HG02970 (cell line): ENCODE measurements around the gene TMEM255B.

Experiments used
- ATAC-seq: cut with Tn5 transposase; IDR thresholded peaks from one replicate; pipeline ENCODE4 v1.9.1; 2021; ENCODE audit warnings: mild to moderate bottlenecking, moderate library complexity, moderate number of reproducible peaks; ENCODE audit not compliant: unreplicated experiment, low FRiP score

TMEM255B gene

GRCh38 chr13:113765564-113765910 is 6.5 kb downstream of the TMEM255B start:
- ATAC-seq = no peak

- no peak for ATAC-seq
Observed at GRCh38 chr13:113766035-113766800, 7.2 kb downstream of the TMEM255B start.

DNA sequence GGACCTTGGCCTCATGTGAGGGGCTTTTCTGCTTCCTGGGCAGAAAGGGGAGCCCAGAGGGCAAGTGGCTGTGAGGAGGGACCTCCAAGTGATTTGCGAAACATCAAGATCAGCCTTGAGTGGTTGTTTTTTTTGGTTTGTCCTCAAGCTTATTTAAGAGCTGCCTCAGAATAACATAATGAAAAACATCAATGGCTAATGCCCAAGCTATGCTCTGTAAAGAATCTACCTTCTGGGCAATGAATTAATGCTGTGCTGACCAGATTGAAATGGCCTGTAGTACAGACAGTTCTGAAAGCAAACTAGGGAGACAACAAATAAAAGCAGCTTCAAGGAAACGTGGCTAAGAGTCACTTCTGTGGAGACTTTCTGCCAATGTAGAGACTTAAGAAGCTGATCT is 8.3 kb downstream of the TMEM255B start:
- ATAC-seq = no peak

GRCh38 chr13:113768018-113768905 is 9.2 kb downstream of the TMEM255B start:
- ATAC-seq = no peak

- no peak for ATAC-seq
Observed at GRCh38 chr13:113769106-113769505, 10.1 kb downstream of the TMEM255B start.

GRCh38 chr13:113769881-113770280 is 10.9 kb downstream of the TMEM255B start:
- no peak for ATAC-seq

GRCh38 chr13:113770441-113770840 is 11.4 kb downstream of the TMEM255B start:
- no peak for ATAC-seq

GRCh38 chr13:113770937-113771336 is 11.9 kb downstream of the TMEM255B start:
- no peak for ATAC-seq

GRCh38 chr13:113771709-113772331 is 12.8 kb downstream of the TMEM255B start:
- no peak for ATAC-seq

GRCh38 chr13:113774177-113775107 is 15.4 kb downstream of the TMEM255B start:
- ATAC-seq = no peak

GRCh38 chr13:113775451-113776145 is 16.6 kb downstream of the TMEM255B start:
- no peak for ATAC-seq

DNA sequence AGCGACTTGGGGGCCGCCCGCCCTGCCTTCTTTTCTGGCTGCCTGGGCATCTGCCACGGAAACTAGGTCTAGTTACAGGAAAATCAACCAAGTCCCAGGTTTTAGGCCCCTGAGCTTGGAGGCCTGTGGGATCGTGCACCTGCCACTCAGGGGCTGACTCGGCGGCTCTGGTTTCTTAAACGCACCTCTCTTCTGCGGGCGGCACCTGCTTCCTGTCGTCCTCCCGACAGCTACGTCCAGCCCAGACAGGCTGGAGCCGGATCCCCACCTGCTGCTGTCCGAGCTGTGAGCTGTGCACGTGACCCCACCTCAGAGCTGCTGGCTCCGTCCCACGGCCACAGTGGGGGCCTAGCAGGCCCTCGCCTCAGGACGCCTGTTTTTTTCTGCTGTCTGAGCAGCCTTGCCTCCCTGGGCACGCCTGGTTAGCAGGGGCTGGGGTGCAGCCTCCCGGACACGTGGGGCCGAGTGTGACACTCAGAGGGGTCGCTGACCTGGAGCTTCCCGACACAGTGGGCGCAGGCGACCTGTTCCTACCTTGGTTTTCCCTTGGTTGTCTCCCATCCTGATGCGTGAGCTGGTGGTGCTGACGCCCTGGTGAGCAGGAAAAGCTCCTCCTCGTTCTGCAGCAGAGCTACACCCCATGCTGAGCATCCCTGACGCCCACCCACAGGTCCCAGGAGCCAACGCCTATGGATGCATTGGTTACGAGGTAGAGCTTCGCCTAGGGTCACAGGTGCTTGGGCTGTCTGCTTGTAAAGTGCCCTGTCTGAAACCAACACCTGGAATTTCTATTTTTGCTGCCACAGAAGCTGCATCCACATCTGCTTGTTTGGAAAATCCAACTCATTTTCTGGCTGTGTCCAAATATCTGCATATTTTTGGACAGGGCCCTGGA is 17.5 kb downstream of the TMEM255B start:
- ATAC-seq = no peak

DNA sequence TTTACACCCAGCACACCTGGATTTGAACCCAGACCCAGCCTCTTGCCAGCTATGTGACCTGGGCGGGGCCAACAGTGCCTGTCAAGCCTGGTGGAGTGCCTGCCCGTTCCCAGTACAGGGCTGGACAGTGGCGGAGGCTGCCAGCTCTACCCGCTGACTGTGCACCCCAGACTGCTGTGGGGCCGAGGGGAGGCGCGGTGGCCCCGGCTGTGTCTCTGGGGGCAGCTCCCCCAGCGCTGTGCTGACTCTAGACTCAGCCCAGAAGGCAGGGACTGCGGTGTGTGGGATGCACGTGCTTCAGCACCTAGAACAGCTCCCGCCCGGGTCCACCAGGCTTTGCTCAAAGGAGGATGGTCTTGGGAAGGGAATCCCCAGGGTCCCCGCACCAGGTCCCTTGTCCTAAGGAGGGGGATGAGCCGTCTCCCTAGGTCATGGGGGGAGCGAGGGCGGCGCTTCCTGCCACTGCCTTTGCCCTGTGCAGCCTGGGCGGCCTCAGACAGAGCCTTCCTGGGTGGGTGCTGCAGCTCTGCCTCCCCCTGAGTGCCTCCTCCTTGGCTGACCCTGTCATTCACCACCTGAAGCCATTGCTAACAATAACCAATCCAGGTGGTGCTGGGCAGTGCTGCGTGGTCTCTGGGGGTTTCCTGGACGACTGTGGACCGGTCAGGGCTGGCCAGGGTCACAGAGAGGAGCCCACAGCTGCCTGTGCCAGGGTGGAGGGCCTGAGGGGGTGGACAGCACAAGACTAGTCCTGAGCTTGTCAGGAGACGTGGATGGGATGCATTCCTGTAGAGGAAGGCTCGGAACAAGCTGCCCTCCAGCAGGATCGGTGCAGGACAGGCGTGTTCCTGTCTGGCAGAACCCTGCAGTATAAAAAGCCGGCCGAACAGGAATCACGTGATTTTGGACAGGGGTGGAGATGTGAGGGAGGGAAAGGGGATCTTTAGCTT is 18.6 kb downstream of the TMEM255B start:
- ATAC-seq = no peak

GRCh38 chr13:113781571-113781970 is 22.5 kb downstream of the TMEM255B start:
- ATAC-seq = no peak

DNA sequence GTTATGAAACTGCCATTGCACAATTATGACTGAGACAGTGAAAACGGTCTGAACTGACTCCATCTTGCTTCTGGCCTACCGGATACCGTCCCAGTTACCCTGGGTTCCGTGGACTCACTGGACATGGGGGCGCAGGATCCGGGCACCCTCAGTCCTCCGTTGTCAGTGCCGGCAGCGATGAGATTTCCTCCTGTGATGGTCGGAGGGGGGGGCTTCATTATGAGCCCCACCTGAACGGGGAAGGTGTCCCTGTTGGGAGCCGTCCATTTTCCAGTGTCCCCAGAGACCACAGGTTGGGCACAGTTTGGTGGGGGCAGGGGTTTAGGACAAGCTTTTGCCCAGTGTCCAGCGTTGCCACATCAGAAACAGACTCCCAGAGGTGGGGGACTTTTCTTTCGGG is 23.4 kb downstream of the TMEM255B start:
- no peak for ATAC-seq

DNA sequence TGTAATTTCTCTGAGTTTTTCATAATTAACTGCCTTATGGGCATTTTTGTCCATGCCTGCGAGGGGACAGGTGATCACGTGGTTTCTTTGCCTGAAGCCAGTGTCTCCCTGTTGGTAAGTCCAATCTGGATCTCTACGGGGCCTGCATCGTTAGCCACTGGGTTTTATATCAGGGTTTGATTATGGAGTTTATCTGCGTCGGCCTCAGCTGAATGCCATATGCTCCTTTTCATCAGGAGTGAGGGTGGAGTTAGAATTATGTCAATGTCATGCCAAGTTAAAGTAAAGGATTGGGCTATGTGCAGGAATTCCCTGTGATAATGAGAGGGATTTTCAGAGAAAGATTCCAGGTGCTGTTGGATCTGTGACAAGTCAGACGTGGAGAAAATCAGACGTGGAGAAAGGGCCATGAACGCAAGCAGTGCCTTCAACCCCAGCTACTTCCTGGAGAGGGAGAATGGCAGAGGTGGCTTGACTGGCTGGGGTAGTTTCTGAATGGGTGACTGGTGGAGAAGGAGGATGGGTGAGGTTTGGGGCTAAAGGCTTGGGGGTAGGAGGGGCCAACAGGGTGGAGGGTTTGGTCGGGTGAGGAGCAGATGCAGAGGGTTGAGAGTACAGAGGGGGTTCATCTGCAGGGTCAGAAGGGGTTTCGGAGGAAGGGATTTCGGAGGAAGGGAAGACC is 24.3 kb downstream of the TMEM255B start:
- ATAC-seq = no peak
